GM12878 (cell line): Measurements from ENCODE around the gene FAM76B. TPM values are rescaled to one million over a fixed set of nuclear protein-coding genes. Genes with fewer than 3 reads are reported as not detected.

Experiments
- ATAC-seq: fragments of 200-7000 bp; cut with Tn5 transposase; 3 replicates; pipeline ENCODE4 v1.9.1; 2020; ENCODE audit warnings: mild to moderate bottlenecking, moderate library complexity
- BruUV-seq: library from RNA; stranded (reverse); fragments of 400-500 nt; replicated peaks from 2 replicates; lab custom pipeline; 2021; lab: Mats Ljungman, UMichigan
- CTCF ChIA-PET: fragments of 300-600 bp; sonication (Branson Sonifier 250); formaldehyde crosslinking; extraction: SDS; loops from one replicate; lab custom pipeline; 2021; ENCODE audit warnings: inconsistent platforms; lab: Yijun Ruan, JAX
- POLR2A ChIA-PET: fragments of 350-600 bp; formaldehyde crosslinking; extraction: SDS; loops from one replicate; lab custom pipeline; 2021; ENCODE audit warnings: inconsistent platforms; lab: Charles Lee
- RAD21 ChIA-PET: fragments of 300-600 bp; sonication (Branson Sonifier 250); formaldehyde crosslinking; loops from one replicate; lab custom pipeline; 2023; ENCODE audit warnings: antibody characterized with exemption; ENCODE audit not compliant: unreplicated experiment; lab: Charles Lee
- SMC1A ChIA-PET: fragments of 300-600 bp; sonication (Branson Sonifier 250); formaldehyde crosslinking; loops from one replicate; lab custom pipeline; 2023; ENCODE audit not compliant: unreplicated experiment, uncharacterized antibody; lab: Charles Lee
- DNase-seq: peaks from one replicate; pipeline ENCODE4 v3.0.0-alpha.2; 2011; ENCODE audit warnings: low read depth, low spot score
- FAIRE-seq: peaks from 3 replicates; lab custom pipeline; 2011; peaks lifted over from hg19 to GRCh38; lab: Jason Lieb, UNC
- H2AFZ ChIP-seq: 2 replicates; pipeline ENCODE4 v1.6.0; 2011; ENCODE audit warnings: low read depth, low read length, control low read depth; ENCODE audit not compliant: control insufficient read depth
- H3K27ac ChIP-seq: 2 replicates; pipeline ENCODE4 v1.5.1; 2011; ENCODE audit warnings: control low read depth; ENCODE audit not compliant: control insufficient read depth, insufficient read depth
- H3K27me3 ChIP-seq, 2 experiments: replicated peaks in 1 of 2; 2 replicates each; pipeline versions ENCODE4 v1.6.0 to v1.6.1; 2011; ENCODE audit warnings: low read length in 1 of 2; ENCODE audit not compliant: control insufficient read depth in 2 of 2, insufficient read depth in 2 of 2
- H3K36me3 ChIP-seq, 2 experiments: 2 replicates each; pipeline ENCODE4 v1.5.1; 2011; ENCODE audit warnings: low read length in 1 of 2; ENCODE audit not compliant: control insufficient read depth in 2 of 2, insufficient read depth in 2 of 2
- H3K4me1 ChIP-seq: 2 replicates; pipeline ENCODE4 v1.6.1; 2011; ENCODE audit warnings: mild to moderate bottlenecking, low read length, moderate library complexity, mixed read lengths; ENCODE audit not compliant: control insufficient read depth, insufficient read depth
- H3K4me2 ChIP-seq: 2 replicates; pipeline ENCODE4 v1.6.0; 2011; ENCODE audit warnings: control low read depth; ENCODE audit not compliant: control insufficient read depth, insufficient read depth
- H3K4me3 ChIP-seq: fragments of 200-600 bp; sonication (generic); 2 replicates; pipeline ENCODE4 v1.5.1; 2016
- H3K79me2 ChIP-seq: 2 replicates; pipeline ENCODE4 v1.6.0; 2011; ENCODE audit warnings: low read length; ENCODE audit not compliant: control insufficient read depth, insufficient read depth
- H3K9ac ChIP-seq: 2 replicates; pipeline ENCODE4 v1.8.0; 2011; ENCODE audit warnings: low read length, control low read depth, mixed read lengths; ENCODE audit not compliant: control insufficient read depth, insufficient read depth
- H3K9me3 ChIP-seq: replicated peaks from 3 replicates; pipeline ENCODE4 v1.5.1; 2011; ENCODE audit warnings: mild to moderate bottlenecking, low read length; ENCODE audit not compliant: control insufficient read depth, insufficient read depth
- H4K20me1 ChIP-seq: 2 replicates; pipeline ENCODE4 v1.6.0; 2011; ENCODE audit not compliant: control insufficient read depth, insufficient read depth
- BCLAF1 ChIP-seq: fragments of 450-650 bp; IDR thresholded peaks from 2 replicates; pipeline ENCODE4 v1.6.1; 2017; ENCODE audit warnings: antibody characterized with exemption, mild to moderate bottlenecking, moderate library complexity
- ESRRA ChIP-seq: IDR thresholded peaks from 2 replicates; pipeline ENCODE4 v1.6.1; 2012; ENCODE audit warnings: mild to moderate bottlenecking, low read length, improper control_type of control experiment
- FOXM1 ChIP-seq: IDR thresholded peaks from 2 replicates; pipeline ENCODE4 v1.6.1; 2012; ENCODE audit warnings: low read depth, mild to moderate bottlenecking, inconsistent platforms, low read length, moderate library complexity
- GABPA ChIP-seq: IDR thresholded peaks from 2 replicates; pipeline ENCODE4 v1.6.1; 2014; ENCODE audit warnings: antibody characterized with exemption, low read depth, mild to moderate bottlenecking, inconsistent platforms
- MLLT1 ChIP-seq: fragments of 450-650 bp; IDR thresholded peaks from 2 replicates; pipeline ENCODE4 v1.6.1; 2016; ENCODE audit warnings: mild to moderate bottlenecking
- NFXL1 ChIP-seq: fragments of 450-650 bp; IDR thresholded peaks from 2 replicates; pipeline ENCODE4 v1.6.1; 2017; ENCODE audit warnings: antibody characterized with exemption, mild to moderate bottlenecking, borderline replicate concordance
- PAX5 ChIP-seq: IDR thresholded peaks from 2 replicates; pipeline ENCODE4 v1.6.1; 2011; ENCODE audit warnings: low read depth, low read length, borderline replicate concordance
- RFX5 ChIP-seq: IDR thresholded peaks from 2 replicates; pipeline ENCODE4 v1.6.1; 2011; ENCODE audit warnings: low read depth, low read length, improper control_type of control experiment
- STAT3 ChIP-seq: IDR thresholded peaks from 2 replicates; pipeline ENCODE4 v1.6.1; 2011; ENCODE audit warnings: low read depth, low read length, improper control_type of control experiment
- ZBED1 ChIP-seq: IDR thresholded peaks from 2 replicates; pipeline ENCODE4 v1.6.1; 2016; ENCODE audit warnings: borderline replicate concordance
- WGBS: methylation state at CpG from one replicate; pipeline ENCODE4 v1.1.6; 2016; ENCODE audit warnings: low lambda C conversion rate; ENCODE audit not compliant: insufficient replicate concordance, insufficient coverage; ENCODE audit errors: missing lambda C conversion rate; 5-methylcytosine and 5-hydroxymethylcytosine counted together
- in situ Hi-C: fragments of 300-500 bp; cut with MboI; formaldehyde crosslinking; loops from 9 replicates; pipeline ENCODE4 v1.14.3; 2018; ENCODE audit warnings: mixed read lengths
- intact Hi-C: fragments of 100-400 bp; cut with micrococcal nuclease; formaldehyde crosslinking; loops from one replicate; pipeline ENCODE4 v1.14.2; 2022; ENCODE audit not compliant: unreplicated experiment
- polyA plus RNA-seq, 11 experiments: library from polyadenylated mRNA; depleted of rRNA in 4 of 11; unstranded in 6 of 11; stranded (reverse) in 5 of 11; fragments of >200 nt; fragmentation: Nextera tagmentation in 4 of 11; fragmentation: Illumina TruSeq in 1 of 11; extraction: Ambion mirVana in 4 of 11; extraction: Trizol in 1 of 11; gene quantifications; 1 replicate in 1 of 11; 2 replicates in 10 of 11; pipeline versions ENCODE4 v1.2.1 to v1.2.3, GENCODE V29; 2011 to 2016; ENCODE audit warnings: inconsistent platforms in 2 of 11, missing spikeins in 2 of 11, low read depth in 1 of 11
- total RNA-seq, 4 experiments: library from RNA; depleted of rRNA in 3 of 4; stranded (reverse); fragments of >200 nt in 3 of 4; fragmentation: Illumina TruSeq in 1 of 4; extraction: Trizol in 1 of 4; gene quantifications; 2 replicates each; pipeline versions ENCODE4 v1.2.1 to v1.2.3, GENCODE V29; 2013 to 2021
- TF ChIP-seq, protein P1 (sequence below): fragments of 450-650 bp; IDR thresholded peaks from 2 replicates; pipeline ENCODE4 v1.6.1; 2017; ENCODE audit warnings: mild to moderate bottlenecking, moderate library complexity
- TF ChIP-seq, protein P2 (sequence below): fragments of 450-650 bp; formaldehyde crosslinking; IDR thresholded peaks from 2 replicates; pipeline ENCODE4 v1.5.0; 2022; ENCODE audit warnings: mild to moderate bottlenecking, missing genetic modification characterization

The FAM76B gene
- total and polyA plus RNA-seq, 10 of the 15 experiments (the other 5 are each of a cell fraction or from before 2014, with no cell fraction given) = 13.5 to 56.8 (median 28.4) TPM

DNA sequence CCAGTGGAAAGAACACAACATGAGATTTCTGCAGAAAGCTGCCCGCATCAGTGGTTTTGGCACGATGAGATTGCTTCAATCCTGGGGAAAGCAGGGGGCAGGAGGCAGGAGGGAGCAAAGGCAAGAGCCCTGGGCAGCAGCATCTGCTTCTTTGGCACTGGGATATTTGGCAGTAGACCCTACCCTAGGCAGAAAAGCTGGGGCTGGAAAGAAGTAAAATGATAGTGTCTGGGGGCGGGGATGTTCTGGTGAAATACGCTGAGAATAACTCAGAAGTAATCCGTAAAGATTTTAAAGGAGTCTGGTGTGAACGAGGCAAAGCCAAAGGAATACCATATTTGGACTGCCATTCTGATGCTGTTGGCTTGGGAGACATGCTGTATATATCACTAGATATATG, 62.0 kb downstream of the FAM76B start:
- Histone ChIP-seq H3K27me3 (no peaks in the 10 kb centered on the region), H3K79me2 (no peaks in the 10 kb centered on the region), H3K36me3 (no peaks in the 10 kb centered on the region), H4K20me1 (no peaks in the 10 kb centered on the region), H2AFZ (no peak overlapping the region), H3K9ac (no peak overlapping the region), H3K27ac (no peak overlapping the region), H3K4me1 (no peaks in the 10 kb centered on the region), H3K9me3 (no peaks in the 10 kb centered on the region), H3K4me2 (no peak overlapping the region), H3K4me3 (no peak overlapping the region)
- 56% methylated on average over 6 of the region's 6 CpGs for WGBS
- ChIA-PET POLR2A (no interaction called here), CTCF (interaction anchor here (1.6 kb wide), 1 partner anchor 13 kb away, joined by 3 read pairs; no protein-coding TSS in a partner anchor), RAD21 (no interaction called here), SMC1A (interaction anchor here (1.3 to 3.8 kb wide), 2 partner anchors 10 to 12 kb away, joined by 4 to 15 read pairs; no protein-coding TSS in a partner anchor)
- in situ Hi-C loops (no loop called here), intact Hi-C loops (no loop called here)
- DNase-seq (no peak), FAIRE-seq (no peak), ATAC-seq (no peak)
- BruUV-seq = no TSS peak
- TF ChIP-seq PAX5 = no peak
- TF ChIP-seq ESRRA = no peak
- TF ChIP-seq, protein P1, sequence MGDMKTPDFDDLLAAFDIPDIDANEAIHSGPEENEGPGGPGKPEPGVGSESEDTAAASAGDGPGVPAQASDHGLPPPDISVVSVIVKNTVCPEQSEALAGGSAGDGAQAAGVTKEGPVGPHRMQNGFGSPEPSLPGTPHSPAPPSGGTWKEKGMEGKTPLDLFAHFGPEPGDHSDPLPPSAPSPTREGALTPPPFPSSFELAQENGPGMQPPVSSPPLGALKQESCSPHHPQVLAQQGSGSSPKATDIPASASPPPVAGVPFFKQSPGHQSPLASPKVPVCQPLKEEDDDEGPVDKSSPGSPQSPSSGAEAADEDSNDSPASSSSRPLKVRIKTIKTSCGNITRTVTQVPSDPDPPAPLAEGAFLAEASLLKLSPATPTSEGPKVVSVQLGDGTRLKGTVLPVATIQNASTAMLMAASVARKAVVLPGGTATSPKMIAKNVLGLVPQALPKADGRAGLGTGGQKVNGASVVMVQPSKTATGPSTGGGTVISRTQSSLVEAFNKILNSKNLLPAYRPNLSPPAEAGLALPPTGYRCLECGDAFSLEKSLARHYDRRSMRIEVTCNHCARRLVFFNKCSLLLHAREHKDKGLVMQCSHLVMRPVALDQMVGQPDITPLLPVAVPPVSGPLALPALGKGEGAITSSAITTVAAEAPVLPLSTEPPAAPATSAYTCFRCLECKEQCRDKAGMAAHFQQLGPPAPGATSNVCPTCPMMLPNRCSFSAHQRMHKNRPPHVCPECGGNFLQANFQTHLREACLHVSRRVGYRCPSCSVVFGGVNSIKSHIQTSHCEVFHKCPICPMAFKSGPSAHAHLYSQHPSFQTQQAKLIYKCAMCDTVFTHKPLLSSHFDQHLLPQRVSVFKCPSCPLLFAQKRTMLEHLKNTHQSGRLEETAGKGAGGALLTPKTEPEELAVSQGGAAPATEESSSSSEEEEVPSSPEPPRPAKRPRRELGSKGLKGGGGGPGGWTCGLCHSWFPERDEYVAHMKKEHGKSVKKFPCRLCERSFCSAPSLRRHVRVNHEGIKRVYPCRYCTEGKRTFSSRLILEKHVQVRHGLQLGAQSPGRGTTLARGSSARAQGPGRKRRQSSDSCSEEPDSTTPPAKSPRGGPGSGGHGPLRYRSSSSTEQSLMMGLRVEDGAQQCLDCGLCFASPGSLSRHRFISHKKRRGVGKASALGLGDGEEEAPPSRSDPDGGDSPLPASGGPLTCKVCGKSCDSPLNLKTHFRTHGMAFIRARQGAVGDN = no peak
- no peak for TF ChIP-seq RFX5
- TF ChIP-seq, protein P2, sequence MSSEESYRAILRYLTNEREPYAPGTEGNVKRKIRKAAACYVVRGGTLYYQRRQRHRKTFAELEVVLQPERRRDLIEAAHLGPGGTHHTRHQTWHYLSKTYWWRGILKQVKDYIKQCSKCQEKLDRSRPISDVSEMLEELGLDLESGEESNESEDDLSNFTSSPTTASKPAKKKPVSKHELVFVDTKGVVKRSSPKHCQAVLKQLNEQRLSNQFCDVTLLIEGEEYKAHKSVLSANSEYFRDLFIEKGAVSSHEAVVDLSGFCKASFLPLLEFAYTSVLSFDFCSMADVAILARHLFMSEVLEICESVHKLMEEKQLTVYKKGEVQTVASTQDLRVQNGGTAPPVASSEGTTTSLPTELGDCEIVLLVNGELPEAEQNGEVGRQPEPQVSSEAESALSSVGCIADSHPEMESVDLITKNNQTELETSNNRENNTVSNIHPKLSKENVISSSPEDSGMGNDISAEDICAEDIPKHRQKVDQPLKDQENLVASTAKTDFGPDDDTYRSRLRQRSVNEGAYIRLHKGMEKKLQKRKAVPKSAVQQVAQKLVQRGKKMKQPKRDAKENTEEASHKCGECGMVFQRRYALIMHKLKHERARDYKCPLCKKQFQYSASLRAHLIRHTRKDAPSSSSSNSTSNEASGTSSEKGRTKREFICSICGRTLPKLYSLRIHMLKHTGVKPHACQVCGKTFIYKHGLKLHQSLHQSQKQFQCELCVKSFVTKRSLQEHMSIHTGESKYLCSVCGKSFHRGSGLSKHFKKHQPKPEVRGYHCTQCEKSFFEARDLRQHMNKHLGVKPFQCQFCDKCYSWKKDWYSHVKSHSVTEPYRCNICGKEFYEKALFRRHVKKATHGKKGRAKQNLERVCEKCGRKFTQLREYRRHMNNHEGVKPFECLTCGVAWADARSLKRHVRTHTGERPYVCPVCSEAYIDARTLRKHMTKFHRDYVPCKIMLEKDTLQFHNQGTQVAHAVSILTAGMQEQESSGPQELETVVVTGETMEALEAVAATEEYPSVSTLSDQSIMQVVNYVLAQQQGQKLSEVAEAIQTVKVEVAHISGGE (CRISPR knock-in tag) = no peak
- no peak for TF ChIP-seq STAT3
- TF ChIP-seq ZBED1 = no peak
- no peak for TF ChIP-seq GABPA
- no peak for TF ChIP-seq MLLT1
- TF ChIP-seq FOXM1 = no peak
- no peak for TF ChIP-seq BCLAF1
- no peak for TF ChIP-seq NFXL1
